Measurements from ENCODE around the gene EHMT2.
"Not testable (repeated sequence)": the region's sequence is repeated elsewhere in the genome, so short reads cannot be mapped to it uniquely, and the experiment has no call there.

EHMT2 gene

DNA sequence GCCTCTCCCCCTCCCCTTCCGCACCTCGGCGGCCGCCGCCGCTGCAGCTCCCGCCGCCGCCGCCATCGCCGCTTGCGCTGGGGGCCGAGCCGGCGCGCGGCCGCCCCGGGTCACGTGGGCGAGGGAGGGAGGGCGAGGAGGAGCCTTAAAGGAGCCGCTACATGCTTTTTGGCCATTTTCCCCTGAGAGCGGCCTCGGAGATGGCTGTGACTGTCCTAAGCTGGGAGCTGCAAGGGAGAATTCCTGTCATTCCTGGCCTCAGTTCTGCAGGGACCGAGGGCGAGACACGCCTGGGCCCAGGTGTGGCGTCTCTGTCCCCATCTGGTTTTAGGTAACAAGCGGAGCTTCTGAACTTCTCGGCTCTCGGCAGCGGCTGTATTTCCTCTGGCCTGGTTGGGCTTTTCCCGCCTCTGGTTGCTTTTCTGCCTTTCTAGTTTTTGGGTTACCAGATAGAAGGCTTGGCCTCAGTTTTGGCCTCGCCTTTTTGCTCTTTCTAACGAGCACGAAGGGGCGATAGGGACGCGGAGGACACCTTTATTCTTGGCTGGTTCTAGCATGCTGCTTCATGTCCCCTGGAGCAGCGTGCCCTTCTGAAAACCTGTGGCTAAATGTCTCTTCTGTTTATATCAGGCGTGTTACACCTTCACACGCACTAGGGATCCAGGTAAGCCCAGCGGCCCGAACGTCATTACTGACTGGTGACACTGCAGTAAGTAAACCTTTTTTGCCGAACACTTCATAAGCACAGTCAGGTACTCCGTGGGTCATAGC is at the start of gene EHMT2:
EHMT2 (minus strand) TSS at position 87 of the 771 bp plus-strand sequence; CDS start at position 66, 21 bp downstream.
- DNase-seq (ENCODE audit: low read depth in 3 of 3) = peak; percentile 67 to 72 (median 71)

DNA sequence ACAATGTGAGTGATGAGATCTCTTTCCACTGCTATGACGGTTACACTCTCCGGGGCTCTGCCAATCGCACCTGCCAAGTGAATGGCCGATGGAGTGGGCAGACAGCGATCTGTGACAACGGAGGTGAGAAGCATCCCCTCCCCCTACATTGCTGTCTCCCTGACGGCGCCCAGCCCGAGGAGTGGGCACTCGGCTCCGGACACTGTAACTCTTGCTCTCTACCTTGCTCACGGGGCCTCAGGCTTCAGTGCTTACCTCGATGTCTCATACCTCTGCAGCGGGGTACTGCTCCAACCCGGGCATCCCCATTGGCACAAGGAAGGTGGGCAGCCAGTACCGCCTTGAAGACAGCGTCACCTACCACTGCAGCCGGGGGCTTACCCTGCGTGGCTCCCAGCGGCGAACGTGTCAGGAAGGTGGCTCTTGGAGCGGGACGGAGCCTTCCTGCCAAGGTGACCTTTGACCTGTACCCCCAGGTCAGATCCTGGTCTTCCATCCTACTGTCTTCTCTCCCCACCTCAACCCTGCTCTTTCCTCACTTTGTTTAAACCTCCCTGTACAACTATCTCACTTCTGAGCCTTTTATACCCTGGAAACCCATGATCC is 49.7 kb upstream of the EHMT2 start:
- DNase-seq (ENCODE audit: low read depth in 3 of 3) = no peak

DNA sequence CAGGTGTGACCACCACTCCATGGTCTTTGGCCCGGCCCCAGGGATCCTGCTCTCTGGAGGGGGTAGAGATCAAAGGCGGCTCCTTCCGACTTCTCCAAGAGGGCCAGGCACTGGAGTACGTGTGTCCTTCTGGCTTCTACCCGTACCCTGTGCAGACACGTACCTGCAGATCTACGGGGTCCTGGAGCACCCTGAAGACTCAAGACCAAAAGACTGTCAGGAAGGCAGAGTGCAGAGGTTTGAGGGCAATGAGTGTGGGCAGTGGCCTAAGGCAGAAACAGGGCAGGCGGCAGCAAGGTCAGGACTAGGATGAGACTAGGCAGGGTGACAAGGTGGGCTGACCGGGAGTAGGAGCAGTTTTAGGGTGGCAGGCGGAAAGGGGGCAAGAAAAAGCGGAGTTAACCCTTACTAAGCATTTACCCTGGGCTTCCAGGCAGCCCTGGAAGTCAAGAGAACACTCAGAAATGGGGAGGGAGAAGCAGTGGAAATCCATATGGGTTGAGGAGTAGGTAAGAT is 48.9 kb upstream of the EHMT2 start:
- no peak for DNase-seq (ENCODE audit: low read depth in 3 of 3)

DNA sequence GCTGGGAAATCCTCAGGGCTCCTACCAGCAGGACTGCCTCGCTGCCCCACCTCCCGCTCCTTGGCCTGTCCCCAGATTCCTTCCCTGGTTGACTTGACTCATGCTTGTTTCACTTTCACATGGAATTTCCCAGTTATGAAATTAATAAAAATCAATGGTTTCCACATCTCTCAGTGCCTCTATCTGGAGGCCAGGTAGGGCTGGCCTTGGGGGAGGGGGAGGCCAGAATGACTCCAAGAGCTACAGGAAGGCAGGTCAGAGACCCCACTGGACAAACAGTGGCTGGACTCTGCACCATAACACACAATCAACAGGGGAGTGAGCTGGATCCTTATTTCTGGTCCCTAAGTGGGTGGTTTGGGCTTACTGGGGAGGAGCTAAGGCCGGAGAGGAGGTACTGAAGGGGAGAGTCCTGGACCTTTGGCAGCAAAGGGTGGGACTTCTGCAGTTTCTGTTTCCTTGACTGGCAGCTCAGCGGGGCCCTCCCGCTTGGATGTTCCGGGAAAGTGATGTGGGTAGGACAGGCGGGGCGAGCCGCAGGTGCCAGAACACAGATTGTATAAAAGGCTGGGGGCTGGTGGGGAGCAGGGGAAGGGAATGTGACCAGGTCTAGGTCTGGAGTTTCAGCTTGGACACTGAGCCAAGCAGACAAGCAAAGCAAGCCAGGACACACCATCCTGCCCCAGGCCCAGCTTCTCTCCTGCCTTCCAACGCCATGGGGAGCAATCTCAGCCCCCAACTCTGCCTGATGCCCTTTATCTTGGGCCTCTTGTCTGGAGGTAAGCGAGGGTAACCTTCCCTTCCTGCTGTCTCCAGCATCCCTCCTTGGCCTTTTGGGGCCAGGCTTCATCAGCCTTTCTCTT is 48.2 kb upstream of the EHMT2 start, which contains the start of gene CFB:
CFB (plus strand) TSS at position 589 of the 863 bp plus-strand sequence; CDS start at position 716, 127 bp downstream.
- no peak for DNase-seq (ENCODE audit: low read depth in 3 of 3)

DNA sequence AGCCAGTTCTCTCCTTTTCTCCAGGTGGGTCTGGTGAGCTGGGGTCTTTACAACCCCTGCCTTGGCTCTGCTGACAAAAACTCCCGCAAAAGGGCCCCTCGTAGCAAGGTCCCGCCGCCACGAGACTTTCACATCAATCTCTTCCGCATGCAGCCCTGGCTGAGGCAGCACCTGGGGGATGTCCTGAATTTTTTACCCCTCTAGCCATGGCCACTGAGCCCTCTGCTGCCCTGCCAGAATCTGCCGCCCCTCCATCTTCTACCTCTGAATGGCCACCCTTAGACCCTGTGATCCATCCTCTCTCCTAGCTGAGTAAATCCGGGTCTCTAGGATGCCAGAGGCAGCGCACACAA is 47.6 kb upstream of the EHMT2 start:
- DNase-seq (ENCODE audit: low read depth in 3 of 3) = no peak

DNA sequence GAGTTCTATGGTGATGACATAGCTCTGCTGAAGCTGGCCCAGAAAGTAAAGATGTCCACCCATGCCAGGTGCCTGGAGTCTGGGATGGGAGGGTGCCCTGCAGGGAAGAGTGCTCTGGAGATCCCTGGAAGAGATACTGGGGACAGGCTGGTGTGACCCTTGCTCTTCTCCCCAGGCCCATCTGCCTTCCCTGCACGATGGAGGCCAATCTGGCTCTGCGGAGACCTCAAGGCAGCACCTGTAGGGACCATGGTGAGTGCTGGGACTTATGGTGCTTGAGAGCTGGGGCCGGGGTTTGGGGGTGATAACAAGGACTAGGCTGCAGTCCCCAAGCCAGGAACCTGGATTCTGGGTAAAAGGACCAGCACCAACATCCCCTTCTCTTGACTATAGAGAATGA is 46.2 kb upstream of the EHMT2 start:
- no peak for DNase-seq (ENCODE audit: low read depth in 3 of 3)

DNA sequence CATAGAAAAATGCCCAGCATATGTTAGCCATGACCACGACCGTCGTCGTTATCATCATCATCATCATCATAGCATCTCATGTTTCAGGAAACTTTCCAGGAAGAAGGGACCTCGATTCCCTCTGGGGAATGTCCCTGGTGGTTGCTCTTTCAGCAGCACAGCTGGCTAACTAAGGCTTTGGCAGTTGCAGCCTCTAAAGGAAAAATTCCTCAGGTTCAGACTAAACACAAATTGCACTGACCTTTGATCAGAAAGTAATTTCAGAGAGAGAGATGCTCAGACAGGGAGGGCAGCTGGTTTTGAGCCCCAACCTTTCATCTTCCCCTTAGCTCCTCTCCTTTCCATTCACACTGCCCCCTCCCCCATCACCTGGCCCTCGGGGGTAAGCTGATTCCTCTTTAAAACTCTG is 42.8 kb upstream of the EHMT2 start:
- no peak for DNase-seq (ENCODE audit: low read depth in 3 of 3)

DNA sequence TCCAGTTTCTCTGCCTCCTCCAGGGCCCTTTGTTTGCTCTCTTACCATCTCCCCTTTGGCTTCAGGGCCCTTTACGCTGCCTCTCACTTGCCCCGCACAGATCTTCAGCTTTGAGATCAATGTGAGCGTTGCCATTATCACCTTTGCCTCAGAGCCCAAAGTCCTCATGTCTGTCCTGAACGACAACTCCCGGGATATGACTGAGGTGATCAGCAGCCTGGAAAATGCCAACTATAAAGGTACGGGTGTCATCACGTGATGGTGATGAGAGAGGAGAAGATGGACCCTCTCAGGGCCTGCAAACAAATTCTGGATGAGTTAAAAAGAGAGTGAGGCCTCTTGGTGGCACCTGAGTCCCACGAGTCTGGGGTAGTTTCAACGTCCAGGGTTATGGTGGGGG is 38.3 kb upstream of the EHMT2 start:
- DNase-seq (ENCODE audit: low read depth in 3 of 3) = no peak

DNA sequence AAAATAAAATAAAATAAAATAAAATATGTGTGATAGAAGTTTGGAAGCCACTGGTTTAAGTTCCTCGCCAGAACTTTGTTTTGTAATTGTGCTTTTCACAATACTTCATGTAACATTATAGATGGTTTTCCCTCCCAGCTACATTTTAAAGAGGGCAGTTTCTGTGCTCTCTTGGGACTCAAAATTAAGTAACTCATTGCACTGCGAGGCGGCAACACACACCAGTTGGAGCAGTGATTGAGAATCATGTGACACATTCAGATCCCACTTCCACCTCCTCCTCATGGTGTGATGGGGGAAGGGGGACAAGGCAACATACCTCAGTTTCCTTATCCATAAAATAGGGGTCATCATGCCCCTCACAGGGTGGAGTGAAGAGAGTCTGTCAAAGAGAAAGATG is 37.5 kb upstream of the EHMT2 start:
- DNase-seq (ENCODE audit: low read depth in 3 of 3) = no peak

DNA sequence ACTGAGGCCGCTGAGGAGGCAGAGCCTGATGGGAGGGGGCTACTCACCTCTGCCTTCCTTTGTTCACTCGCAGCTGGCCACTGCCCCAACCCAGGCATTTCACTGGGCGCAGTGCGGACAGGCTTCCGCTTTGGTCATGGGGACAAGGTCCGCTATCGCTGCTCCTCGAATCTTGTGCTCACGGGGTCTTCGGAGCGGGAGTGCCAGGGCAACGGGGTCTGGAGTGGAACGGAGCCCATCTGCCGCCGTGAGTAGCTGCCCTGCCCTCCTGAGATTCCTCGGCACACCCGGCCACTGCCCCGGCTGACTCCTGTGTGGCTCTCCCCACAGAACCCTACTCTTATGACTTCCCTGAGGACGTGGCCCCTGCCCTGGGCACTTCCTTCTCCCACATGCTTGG is 36.0 kb upstream of the EHMT2 start:
- DNase-seq (ENCODE audit: low read depth in 3 of 3) = no peak

DNA sequence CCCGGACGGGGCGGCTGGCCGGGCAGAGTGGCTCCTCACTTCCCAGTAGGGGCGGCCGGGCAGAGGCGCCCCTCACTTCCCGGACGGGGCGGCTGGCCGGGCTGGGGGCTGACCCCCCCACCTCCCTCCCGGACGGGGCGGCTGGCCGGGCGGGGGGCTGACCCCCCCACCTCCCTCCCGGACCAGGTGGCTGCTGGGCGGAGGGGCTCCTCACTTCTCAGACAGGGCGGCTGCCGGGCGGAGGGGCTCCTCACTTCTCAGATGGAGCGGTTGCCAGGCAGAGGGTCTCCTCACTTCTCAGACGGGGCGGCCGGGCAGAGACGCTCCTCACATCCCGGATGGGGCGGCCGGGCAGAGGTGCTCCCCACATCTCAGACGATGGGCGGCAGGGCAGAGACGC is 34.6 kb upstream of the EHMT2 start:
- not testable (repeated sequence) for DNase-seq (ENCODE audit: low read depth in 3 of 3)

DNA sequence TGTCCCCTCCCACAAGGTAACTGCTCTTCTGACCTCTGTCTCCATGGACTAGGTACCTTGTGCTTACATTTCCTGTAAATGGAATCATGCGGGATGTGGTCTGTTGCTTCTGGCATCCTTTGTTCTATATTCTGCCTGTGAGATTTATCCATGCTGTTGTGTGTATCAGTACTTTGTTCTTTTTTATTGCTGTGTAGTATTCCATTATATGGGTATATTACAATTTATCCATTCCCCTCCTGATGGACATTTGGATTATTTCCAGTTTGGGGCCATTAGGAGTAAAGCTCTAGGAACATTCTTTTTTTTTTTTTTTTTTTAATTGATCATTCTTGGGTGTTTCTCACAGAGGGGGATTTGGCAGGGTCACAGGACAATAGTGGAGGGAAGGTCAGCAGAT is 33.5 kb upstream of the EHMT2 start:
- no peak for DNase-seq (ENCODE audit: low read depth in 3 of 3)

DNA sequence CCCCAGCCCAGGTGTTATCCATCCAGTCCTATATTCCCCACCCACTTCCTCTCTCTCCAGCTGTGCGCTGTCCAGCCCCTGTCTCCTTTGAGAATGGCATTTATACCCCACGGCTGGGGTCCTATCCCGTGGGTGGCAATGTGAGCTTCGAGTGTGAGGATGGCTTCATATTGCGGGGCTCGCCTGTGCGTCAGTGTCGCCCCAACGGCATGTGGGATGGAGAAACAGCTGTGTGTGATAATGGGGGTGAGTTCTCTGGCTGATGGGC is 31.1 kb upstream of the EHMT2 start:
- DNase-seq (ENCODE audit: low read depth in 3 of 3) = no peak

DNA sequence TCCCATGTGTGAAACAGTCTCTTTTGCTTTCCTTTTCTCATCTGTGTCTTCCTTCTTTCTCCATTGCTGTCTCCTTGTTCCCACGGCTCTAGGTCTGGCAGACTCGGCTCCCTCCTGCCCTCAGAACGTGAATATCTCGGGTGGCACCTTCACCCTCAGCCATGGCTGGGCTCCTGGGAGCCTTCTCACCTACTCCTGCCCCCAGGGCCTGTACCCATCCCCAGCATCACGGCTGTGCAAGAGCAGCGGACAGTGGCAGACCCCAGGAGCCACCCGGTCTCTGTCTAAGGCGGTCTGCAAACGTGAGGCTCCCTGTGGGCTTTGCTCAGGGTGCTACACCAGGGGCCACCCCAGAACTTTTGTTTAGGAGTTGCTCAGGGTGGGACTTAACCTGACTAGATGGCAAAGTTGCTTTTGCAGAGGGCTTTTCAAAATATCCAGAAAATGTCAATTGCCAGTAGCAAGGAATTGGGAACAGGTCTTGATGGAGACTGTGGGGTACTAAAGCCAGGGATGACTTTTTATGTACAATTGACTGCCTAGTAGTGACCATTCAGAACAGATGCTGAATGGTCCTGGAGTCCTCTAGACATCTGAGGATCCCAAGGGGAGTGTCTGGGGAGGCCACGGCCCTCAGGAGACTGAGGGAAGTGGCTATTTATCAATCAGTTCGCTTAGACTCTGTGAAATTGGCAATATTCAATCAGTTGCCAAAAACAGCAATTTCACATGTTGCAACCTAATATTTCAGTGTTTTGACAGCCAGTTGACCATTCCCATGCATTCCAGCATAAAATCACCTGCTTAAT is 30.6 kb upstream of the EHMT2 start:
- no peak for DNase-seq (ENCODE audit: low read depth in 3 of 3)

DNA sequence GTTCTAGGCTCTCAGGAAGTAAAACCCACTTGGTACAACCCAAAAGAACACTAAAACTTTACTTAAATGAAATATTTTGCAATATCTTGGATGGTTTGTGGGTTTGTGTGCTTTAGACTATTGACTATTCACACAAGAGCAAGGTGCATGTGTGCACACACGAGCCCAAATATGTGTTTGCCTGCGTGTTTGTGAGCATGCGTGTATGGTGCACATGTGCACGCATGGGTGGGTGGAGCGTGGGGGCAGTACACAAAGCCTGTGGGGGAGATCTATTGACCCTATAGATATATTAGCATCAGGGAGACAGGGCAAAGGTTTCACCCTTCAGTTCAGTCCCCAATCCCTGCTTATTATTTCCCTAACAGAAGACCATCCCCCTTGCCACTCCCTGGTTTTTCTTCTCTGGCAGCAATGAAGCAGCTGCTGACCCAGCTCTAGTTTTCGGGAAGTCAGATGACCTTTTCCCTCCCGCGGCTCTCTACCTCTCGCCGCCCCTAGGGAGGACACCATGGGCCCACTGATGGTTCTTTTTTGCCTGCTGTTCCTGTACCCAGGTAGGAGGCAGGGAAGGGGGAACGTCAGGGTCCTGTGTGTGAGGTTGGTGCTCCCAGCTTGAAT is 29.9 kb upstream of the EHMT2 start, which contains the start of gene C2:
C2 (plus strand) TSS at position 476 of the 621 bp plus-strand sequence; CDS start at position 512, 36 bp downstream.
- DNase-seq (ENCODE audit: low read depth in 3 of 3) = no peak

DNA sequence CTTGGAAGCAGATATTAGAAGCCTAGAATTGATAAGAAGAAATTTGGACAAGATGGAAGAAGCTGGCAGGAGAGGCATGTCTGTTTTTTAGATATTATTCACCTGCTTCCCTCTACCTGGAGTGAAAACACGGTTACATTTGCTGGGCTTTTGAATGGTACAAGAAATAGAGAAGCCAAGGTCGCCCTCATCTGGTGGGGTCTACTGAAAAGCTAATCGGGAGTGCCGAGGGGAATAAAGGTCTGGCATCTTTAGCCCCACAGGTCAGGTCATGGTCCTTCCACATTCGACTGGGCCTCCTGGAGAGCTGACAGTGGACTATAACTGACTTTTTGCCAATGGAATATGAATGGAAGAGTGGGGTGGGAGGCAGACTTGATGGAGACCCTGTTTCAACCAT is 25.4 kb upstream of the EHMT2 start:
- no peak for DNase-seq (ENCODE audit: low read depth in 3 of 3)

DNA sequence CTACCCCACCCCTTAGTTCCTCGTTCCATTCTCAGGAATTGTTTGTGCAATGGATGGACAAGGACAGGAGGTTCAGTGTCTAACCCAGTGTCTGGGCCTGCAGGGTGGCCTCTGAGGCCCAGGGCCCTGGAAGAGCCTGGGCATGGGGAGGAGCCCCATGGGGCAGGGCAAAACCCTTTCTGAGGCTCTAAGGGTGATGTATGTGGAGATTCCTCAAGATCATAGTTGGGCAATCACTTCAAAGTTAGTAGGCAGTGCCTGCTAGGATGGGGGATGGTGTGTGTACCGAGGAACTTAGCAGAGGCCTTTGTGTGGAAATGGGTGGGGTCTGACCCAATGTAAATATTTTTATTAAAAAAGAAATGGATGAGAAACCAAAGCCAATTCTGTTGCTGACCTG is 23.3 kb upstream of the EHMT2 start:
- DNase-seq (ENCODE audit: low read depth in 3 of 3) = no peak

DNA sequence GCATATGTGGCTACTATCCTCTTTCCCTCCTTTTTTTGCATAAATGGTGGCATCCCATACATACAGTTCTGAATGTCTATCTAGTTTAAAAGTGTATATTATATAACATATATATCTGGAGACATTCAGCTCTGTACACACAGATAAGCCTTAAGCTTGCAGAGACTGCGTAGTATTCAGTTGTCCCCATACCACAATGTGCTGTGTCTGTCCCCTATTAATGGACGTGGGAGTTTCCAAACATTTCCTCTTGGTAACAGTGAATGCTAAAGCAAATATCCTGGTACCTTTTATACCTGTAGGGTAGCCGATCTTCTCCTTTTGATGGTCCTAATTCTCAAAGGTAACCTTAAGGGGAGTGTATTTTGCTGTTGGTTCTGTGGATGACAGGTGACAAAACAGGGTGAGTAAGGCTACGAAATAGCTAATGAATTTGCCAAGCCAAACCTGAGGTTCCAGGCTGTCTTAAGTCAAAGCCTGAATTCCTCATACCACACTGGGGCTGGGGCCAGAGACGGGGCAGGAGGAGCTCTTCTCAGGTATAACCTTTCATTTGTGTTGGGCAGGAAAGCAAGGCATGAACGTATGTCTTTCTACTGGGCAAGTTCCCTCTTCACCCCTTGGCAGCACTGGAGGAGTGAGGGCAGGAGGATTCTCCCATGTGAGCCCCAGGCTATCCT is 22.3 kb upstream of the EHMT2 start:
- DNase-seq (ENCODE audit: low read depth in 3 of 3) = no peak

DNA sequence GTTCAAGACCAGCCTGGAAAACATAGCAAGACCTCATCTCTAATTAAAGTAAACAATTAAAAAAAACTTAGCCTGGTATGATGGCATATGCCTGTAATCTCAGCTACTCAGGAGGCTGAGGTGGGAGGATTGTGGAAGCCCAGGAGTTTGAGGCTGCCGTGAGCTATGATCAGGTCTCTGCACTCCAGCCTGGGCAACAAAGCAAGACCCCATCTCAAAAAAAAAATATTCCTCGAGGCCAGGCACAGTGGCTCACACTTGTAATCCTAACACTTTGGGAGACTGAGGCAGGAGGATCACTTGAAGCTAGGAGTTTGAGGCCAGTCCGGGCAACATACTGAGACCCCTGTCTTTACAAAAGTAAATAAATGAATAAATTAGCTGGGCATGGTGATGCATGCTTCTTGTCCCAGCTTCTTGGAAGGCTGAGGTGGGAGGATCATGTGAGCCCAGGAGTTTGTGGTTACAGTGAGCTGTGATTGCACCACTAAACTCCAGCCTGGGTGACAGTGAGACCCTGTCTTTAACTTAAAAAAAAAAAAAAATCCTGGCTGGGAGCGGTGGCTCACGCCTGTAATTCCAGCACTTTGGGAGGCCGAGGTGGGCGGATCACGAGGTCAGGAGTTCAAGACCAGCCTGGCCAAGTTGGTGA is 20.7 kb upstream of the EHMT2 start:
- no peak for DNase-seq (ENCODE audit: low read depth in 3 of 3)

DNA sequence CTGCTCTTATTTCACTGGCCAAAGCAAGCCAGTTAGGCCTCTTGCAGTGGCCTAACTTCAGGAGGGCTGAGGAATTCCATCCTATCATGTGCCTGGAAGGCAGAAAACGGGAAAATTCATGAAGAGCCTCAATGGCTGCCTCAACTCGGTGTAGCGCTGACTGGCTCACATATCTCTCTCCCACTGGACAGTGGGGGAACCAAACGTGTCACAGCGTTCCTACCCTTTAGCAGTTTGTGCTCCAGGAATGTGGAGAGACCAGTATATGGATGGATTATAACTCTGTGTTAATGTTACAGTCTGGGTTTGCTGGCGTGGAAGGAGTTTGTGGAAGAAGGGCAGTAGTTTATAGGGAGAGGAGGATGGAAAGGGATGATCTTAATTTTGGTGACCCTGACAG is 18.3 kb upstream of the EHMT2 start:
- no peak for DNase-seq (ENCODE audit: low read depth in 3 of 3)
